NCI-H510A treated with DMSO at 0.1 percent for 48 hours (cell line): ENCODE measurements around the gene ETF1.

ENCODE experiments used
- DNase-seq: peaks from one replicate; lab custom pipeline; 2025; lab: John Stamatoyannopoulos, UW

Gene ETF1

DNA sequence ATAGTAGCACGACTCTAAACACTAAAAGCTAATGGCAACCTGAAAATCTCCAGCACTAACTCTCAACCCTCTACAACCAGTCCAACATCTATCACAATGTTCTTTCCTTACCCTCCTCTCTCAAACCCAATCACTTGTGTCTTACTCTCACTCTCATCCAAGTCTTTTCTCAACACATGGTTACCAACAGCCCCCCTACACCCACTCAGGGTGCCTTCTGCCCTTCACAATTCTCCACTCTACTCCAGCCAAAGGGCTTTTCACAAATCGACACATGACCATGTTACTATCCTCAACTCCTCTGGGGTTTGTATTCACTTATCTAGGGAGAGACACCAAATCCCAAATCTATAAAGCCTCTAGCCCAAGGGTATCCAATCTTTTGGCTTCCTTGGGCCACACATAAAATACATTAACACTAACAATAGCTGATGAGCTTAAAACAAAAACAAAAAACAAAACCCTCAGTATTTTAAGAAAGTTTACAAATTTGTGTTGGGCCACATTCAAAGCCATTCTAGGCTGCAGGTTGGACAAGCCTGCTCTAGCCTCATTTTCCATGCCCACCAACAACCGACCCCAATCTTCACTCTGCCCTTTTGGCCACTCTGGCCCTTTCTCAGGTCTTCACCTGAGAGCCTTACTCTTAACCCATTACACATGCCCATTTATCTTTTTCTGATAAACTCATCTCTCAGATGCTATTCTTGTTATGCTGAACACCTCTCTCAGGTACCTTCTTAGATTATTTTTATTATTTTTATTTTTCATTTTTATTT, 20.5 kb upstream of the ETF1 start:
- no peak for DNase-seq

- no peak for DNase-seq
Measured at GRCh38 chr5:138560971-138561370, 17.9 kb upstream of the ETF1 start.

- DNase-seq, result no peak
Measured at GRCh38 chr5:138559937-138560336, 16.9 kb upstream of the ETF1 start.

- no peak for DNase-seq
Measured at GRCh38 chr5:138557677-138558076, 14.6 kb upstream of the ETF1 start.

GRCh38 chr5:138554143-138554542, 11.1 kb upstream of the ETF1 start:
- no peak for DNase-seq

DNA sequence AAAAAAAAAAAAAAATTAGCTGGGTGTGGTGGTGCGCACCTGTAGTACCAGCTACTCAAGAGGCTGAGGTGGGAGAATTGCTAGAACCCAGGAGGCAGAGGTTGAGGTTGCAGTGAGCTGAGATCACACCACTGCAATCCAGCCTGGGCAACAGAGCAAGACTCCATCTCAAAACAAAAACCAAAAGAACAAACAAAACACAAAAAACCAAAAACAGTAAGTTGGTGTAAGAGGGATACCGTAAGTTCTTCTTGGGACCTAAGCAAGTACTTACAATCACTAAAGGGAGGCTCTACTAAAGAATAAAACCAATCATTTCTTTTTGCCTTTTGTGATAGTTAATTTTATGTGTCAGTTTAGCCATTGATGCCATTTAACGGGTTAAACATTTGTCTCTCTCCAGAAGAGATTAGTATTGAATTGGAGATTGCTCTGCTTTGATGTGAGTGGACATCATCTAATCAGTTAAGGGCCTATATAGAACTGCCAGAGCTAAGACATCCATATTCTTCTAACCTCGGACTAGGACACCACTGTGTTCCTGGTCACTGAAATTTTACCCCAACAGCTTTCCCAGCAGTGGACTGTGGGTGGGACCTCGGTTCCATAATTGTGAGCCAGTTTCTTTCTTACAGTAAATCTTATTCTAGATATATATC, 10.5 kb upstream of the ETF1 start:
- DNase-seq, result no peak

GRCh38 chr5:138552657-138553056, 9.6 kb upstream of the ETF1 start:
- no peak for DNase-seq

GRCh38 chr5:138549414-138549813, 6.4 kb upstream of the ETF1 start:
- no peak for DNase-seq

DNA sequence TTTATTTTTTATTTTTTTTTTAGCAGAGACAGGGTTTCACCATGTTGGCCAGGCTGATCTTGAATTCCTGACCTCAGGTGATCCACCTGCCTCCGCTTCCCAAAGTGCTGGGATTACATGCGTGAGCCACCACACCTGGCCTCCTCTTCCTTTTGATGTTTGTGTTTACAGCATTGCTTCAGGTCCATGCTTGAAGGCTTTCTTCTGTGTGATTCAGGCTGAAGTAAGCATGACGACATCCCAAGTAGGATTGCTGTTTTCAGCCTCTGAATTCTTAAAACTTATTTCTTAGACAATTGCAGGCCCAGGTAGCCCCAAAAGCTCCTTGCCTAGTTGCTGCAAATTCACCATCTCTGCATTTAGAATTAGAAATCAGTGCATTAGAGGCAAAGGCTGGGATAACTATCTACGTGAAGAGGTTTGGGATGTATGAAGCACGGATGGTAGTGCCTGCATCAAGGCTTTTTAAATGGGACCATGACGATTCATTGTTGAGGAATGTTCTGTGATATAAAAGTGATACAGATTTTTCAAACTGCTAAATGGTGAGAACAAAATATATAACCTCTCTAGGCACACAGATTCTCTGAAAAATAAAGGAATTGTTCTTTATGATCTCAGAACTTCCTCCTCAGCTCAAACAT, 3.0 kb upstream of the ETF1 start:
- no peak for DNase-seq

GRCh38 chr5:138544181-138545134, 1.4 kb upstream of the ETF1 start:
- no peak for DNase-seq

DNA sequence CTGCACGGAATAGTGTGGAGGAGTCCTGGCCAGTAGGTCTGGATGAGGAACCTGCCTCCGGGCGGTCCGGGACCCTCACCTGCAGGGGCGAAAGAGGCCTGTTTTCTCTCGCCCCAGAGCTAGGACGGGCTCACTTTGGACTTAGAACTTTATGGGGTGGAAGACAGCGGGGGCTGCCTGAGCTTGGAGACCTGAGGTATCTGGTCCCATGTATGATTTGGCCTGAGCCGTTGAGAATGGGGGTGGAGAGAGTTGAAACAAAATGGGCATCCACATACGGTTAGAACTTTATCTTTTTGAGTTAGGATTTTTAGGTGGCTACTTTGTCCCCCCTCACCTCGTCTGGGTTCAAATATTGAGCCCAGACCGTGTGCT, 681 bp upstream of the ETF1 start:
- DNase-seq, result no peak

- DNase-seq, result no peak
Measured at GRCh38 chr5:138542180-138542955, 668 bp downstream of the ETF1 start.

DNA sequence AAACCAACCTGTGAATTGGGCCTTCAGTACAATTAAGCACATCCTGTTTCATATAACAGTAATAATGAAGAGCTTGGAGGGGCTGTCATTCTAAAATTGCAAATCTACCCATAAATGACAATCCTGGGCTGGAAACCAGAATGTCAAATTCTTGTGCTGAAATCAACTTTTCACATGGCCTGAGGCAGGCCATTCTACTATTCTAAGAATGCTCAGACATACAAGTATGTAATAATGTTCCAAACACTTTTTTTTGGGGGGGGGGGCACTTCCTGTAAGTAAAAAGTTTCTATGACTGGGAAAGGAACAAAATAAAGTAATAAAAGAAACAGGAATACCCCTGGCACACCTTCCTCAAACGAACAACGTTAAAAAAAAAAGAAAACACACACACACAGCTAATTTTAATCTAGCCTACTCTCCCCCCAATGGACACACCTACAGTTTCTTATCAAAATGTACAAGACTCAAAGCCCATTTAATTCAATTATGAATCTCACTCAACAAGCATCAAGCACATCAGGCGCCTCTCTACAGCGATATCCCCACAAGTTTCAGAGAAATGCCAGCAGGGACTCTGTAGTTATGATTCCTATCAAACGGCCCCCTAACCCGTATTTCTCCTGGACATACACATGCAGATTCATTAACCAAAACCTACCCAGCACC, 1.4 kb downstream of the ETF1 start:
- DNase-seq, result no peak

DNA sequence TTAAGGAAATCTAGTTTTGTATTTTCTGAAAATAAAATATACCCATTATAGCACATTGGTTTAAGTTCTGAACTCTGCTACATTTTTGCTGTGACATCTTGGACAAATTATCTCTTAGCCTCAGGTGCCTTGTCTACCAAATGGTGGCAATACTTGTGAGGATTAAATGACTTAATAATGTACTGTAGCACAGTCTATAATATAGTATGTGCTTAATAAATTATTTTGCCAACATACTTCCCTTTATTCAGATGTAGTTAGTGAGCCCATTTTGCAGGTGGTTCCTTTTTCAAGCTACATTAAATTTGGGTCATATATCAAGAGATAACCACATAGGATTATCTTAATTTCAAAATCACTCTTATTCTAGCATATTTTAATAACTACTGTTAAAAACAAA, 3.2 kb downstream of the ETF1 start:
- DNase-seq, result no peak

GRCh38 chr5:138538943-138539627, 4.0 kb downstream of the ETF1 start:
- DNase-seq, result no peak

- no peak for DNase-seq
Measured at GRCh38 chr5:138536665-138537315, 6.2 kb downstream of the ETF1 start.

- no peak for DNase-seq
Measured at GRCh38 chr5:138536215-138536614, 6.8 kb downstream of the ETF1 start.

- DNase-seq, result no peak
Measured at GRCh38 chr5:138533973-138534941, 8.8 kb downstream of the ETF1 start.
